ENCODE data around the gene KLHL6. TPM values are rescaled to one million over a fixed set of nuclear protein-coding genes. Genes with fewer than 3 reads are reported as not detected.

KLHL6 gene
- total RNA-seq, 2 donors from 2014 or later: 0.33 to 0.40 TPM

- TF ChIP-seq CTCF (conservative IDR thresholded peaks at IDR 0.05): no peak
- DNase-seq: no peak
Observed at GRCh38 chr3:183581496-183582155, 26.1 kb upstream of the KLHL6 start.

GRCh38 chr3:183579967-183580900, 24.7 kb upstream of the KLHL6 start:
- Histone ChIP-seq H3K36me3 (ENCODE audit: control insufficient read depth, insufficient read depth, low read length) (no peaks in the 10 kb centered on the region), H3K4me3 (ENCODE audit: low read length) (no peak overlapping the region), H3K27me3 (ENCODE audit: control insufficient read depth, insufficient read depth, low read length, poor library complexity, severe bottlenecking) (no peaks in the 10 kb centered on the region), H3K9ac (ENCODE audit: extremely low read depth, low read length, poor library complexity, severe bottlenecking) (no peak overlapping the region), H3K4me1 (ENCODE audit: control insufficient read depth, insufficient read depth, low read length) (peaks cover 23% of the 10 kb centered on the region), H3K9me3 (ENCODE audit: control insufficient read depth, low read length) (no peaks in the 10 kb centered on the region), H3K27ac (ENCODE audit: low read depth, low read length) (no peak overlapping the region)
- H3K4me1 Mint-ChIP-seq: peaks cover 47% of the 10 kb centered on the region
- no peak for DNase-seq
- no peaks in the 10 kb centered on the region for H3K9me3 Mint-ChIP-seq
- H3K4me3 Mint-ChIP-seq: no peak overlapping the region
- 94 to 99% methylated on average over 8 to 17 of the region's 17 CpGs for WGBS, 2 experiments (ENCODE audit: insufficient coverage in 1 of 2, insufficient read length in 1 of 2)
- H3K36me3 Mint-ChIP-seq (ENCODE audit: low read depth): no peaks in the 10 kb centered on the region
- TF ChIP-seq CTCF (conservative IDR thresholded peaks at IDR 0.05): no peak
- H3K27me3 Mint-ChIP-seq (ENCODE audit: insufficient read depth): peaks cover 6% of the 10 kb centered on the region
- no peak overlapping the region for H3K27ac Mint-ChIP-seq

More at GRCh38 chr3:183581496-183582155, 26.1 kb upstream of the KLHL6 start:
- WGBS, 2 experiments (ENCODE audit: insufficient coverage in 1 of 2, insufficient read length in 1 of 2): 93 to 94% methylated on average over 2 to 3 of the region's 3 CpGs
- no peaks in the 10 kb centered on the region for H3K36me3 ChIP-seq (ENCODE audit: control insufficient read depth, insufficient read depth, low read length)
- no peaks in the 10 kb centered on the region for H3K27me3 ChIP-seq (ENCODE audit: control insufficient read depth, insufficient read depth, low read length, poor library complexity, severe bottlenecking)
- H3K36me3 Mint-ChIP-seq (ENCODE audit: low read depth): no peaks in the 10 kb centered on the region
- no peak overlapping the region for H3K4me3 ChIP-seq (ENCODE audit: low read length)
- H3K9me3 ChIP-seq (ENCODE audit: control insufficient read depth, low read length): no peaks in the 10 kb centered on the region
- peaks cover 6% of the 10 kb centered on the region for H3K27me3 Mint-ChIP-seq (ENCODE audit: insufficient read depth)
- no peak overlapping the region for H3K9ac ChIP-seq (ENCODE audit: extremely low read depth, low read length, poor library complexity, severe bottlenecking)
- no peak overlapping the region for H3K27ac Mint-ChIP-seq
- H3K4me3 Mint-ChIP-seq: no peak overlapping the region
- H3K27ac ChIP-seq (ENCODE audit: low read depth, low read length): no peak overlapping the region
- peaks cover 43% of the 10 kb centered on the region for H3K4me1 Mint-ChIP-seq
- H3K4me1 ChIP-seq (ENCODE audit: control insufficient read depth, insufficient read depth, low read length): peaks cover 26% of the 10 kb centered on the region
- no peaks in the 10 kb centered on the region for H3K9me3 Mint-ChIP-seq

GRCh38 chr3:183578179-183578578, 22.7 kb upstream of the KLHL6 start:
- H3K27me3 Mint-ChIP-seq (ENCODE audit: insufficient read depth): peaks cover 6% of the 10 kb centered on the region
- no peak overlapping the region for H3K27ac Mint-ChIP-seq
- TF ChIP-seq CTCF (conservative IDR thresholded peaks at IDR 0.05): no peak
- Histone ChIP-seq H3K9me3 (ENCODE audit: control insufficient read depth, low read length) (no peaks in the 10 kb centered on the region), H3K27ac (ENCODE audit: low read depth, low read length) (no peak overlapping the region), H3K27me3 (ENCODE audit: control insufficient read depth, insufficient read depth, low read length, poor library complexity, severe bottlenecking) (no peaks in the 10 kb centered on the region), H3K4me1 (ENCODE audit: control insufficient read depth, insufficient read depth, low read length) (peaks cover 8% of the 10 kb centered on the region), H3K9ac (ENCODE audit: extremely low read depth, low read length, poor library complexity, severe bottlenecking) (no peak overlapping the region), H3K36me3 (ENCODE audit: control insufficient read depth, insufficient read depth, low read length) (no peaks in the 10 kb centered on the region), H3K4me3 (ENCODE audit: low read length) (no peak overlapping the region)
- H3K4me3 Mint-ChIP-seq: no peak overlapping the region
- no peaks in the 10 kb centered on the region for H3K9me3 Mint-ChIP-seq
- DNase-seq: no peak
- 88 to 90% methylated on average over 3 of the region's 3 CpGs for WGBS, 2 experiments (ENCODE audit: insufficient coverage in 1 of 2, insufficient read length in 1 of 2)
- peaks cover 28% of the 10 kb centered on the region for H3K4me1 Mint-ChIP-seq
- no peaks in the 10 kb centered on the region for H3K36me3 Mint-ChIP-seq (ENCODE audit: low read depth)
